Spleen (tissue), 11 donors: Measurements from ENCODE around the gene RBM38. TPM values are rescaled to one million over a fixed set of nuclear protein-coding genes. Genes with fewer than 3 reads are reported as not detected.
A peak's percentile ranks its signal among the peaks of the same experiment; 100 is the strongest.

Experiments
- DNase-seq: peaks from one replicate; pipeline ENCODE4 v3.0.0-alpha.2; 2020
- H3K27ac ChIP-seq, 8 donors: fragments of 200-600 bp; sonication (generic) in 7 of 8; 1 replicate in 4 of 8; 2 replicates in 4 of 8; pipeline versions ENCODE4 v1.5.0 to v1.8.0; 2016 to 2021; ENCODE audit warnings: inconsistent platforms in 4 of 8, mild to moderate bottlenecking in 4 of 8, moderate library complexity in 1 of 8
- H3K27me3 ChIP-seq, 7 donors: fragments of 200-600 bp; sonication (generic) in 6 of 7; replicated peaks in 1 of 7; 1 replicate in 4 of 7; 2 replicates in 3 of 7; pipeline versions ENCODE4 v1.5.0 to v1.8.0; 2016 to 2021; ENCODE audit warnings: inconsistent platforms in 3 of 7, mild to moderate bottlenecking in 1 of 7
- H3K36me3 ChIP-seq, 6 donors: fragments of 200-600 bp; sonication (generic) in 5 of 6; 1 replicate in 4 of 6; 2 replicates in 2 of 6; pipeline versions ENCODE4 v1.5.0 to v1.8.0; 2016 to 2021; ENCODE audit warnings: inconsistent platforms in 2 of 6
- H3K4me1 ChIP-seq, 6 donors: fragments of 200-600 bp; sonication (generic) in 5 of 6; 1 replicate in 3 of 6; 2 replicates in 3 of 6; pipeline versions ENCODE4 v1.5.0 to v1.8.0; 2016 to 2021; ENCODE audit warnings: inconsistent platforms in 3 of 6
- H3K4me3 ChIP-seq, 8 donors: fragments of 200-600 bp; sonication (generic) in 7 of 8; 1 replicate in 4 of 8; 2 replicates in 4 of 8; pipeline versions ENCODE4 v1.5.0 to v1.8.0; 2016 to 2021; ENCODE audit warnings: inconsistent platforms in 4 of 8, mild to moderate bottlenecking in 4 of 8, moderate library complexity in 2 of 8
- H3K9me3 ChIP-seq, 8 donors: fragments of 200-600 bp; sonication (generic) in 7 of 8; 1 replicate in 4 of 8; 2 replicates in 4 of 8; pipeline versions ENCODE4 v1.5.0 to v1.8.0; 2016 to 2021; ENCODE audit warnings: inconsistent platforms in 4 of 8
- CTCF ChIP-seq, 11 experiments: fragments of 200-600 bp in 7 of 11; fragments of 450-650 bp in 4 of 11; sonication (generic) in 4 of 11; IDR thresholded peaks in 8 of 11; conservative IDR thresholded peaks in 3 of 11; 1 replicate in 7 of 11; 2 replicates in 4 of 11; pipeline versions ENCODE4 v1.4.0 to v1.8.0; 2016 to 2021; ENCODE audit warnings: antibody characterized with exemption in 11 of 11, inconsistent platforms in 4 of 11, mild to moderate bottlenecking in 1 of 11
- POLR2A ChIP-seq, 3 donors: fragments of 450-650 bp; IDR thresholded peaks; one replicate each; pipeline ENCODE4 v1.5.1; 2017; ENCODE audit warnings: antibody characterized with exemption in 3 of 3, mild to moderate bottlenecking in 1 of 3
- POLR2AphosphoS5 ChIP-seq, 3 donors: sonication (generic); formaldehyde crosslinking; IDR thresholded peaks; one replicate each; pipeline ENCODE4 v1.5.1; 2017; ENCODE audit warnings: antibody characterized with exemption in 3 of 3
- WGBS, 5 donors: extraction: QIAGEN DNeasy Blood & Tissue Kit in 3 of 5; methylation state at CpG; one replicate each; pipeline versions ENCODE4 v1.1.5 to v1.1.7; 2013 to 2018; 5-methylcytosine and 5-hydroxymethylcytosine counted together
- intact Hi-C: fragments of 100-400 bp; cut with DNase I; formaldehyde crosslinking; loops from one replicate; pipeline ENCODE4 v1.15.0; 2023; ENCODE audit warnings: low total_unique reads
- polyA plus RNA-seq, 3 donors: library from polyadenylated mRNA; stranded (reverse); fragments of 200-250 nt; gene quantifications; one replicate each; pipeline ENCODE4 v1.2.1, GENCODE V29; 2013
- total RNA-seq, 7 donors: library from RNA; depleted of rRNA in 3 of 7; stranded (reverse); fragments of >200 nt in 3 of 7; fragmentation: NEBNext Ultra II Directional in 4 of 7; extraction: Animal tissue kit (Norgen Biotek cat#: 25700) in 4 of 7; gene quantifications; one replicate each; pipeline versions ENCODE4 v1.1.0 to v1.2.1, GENCODE V29; 2016 to 2021
- donor health status: healthy with polysubstance abuse.
- donor health status: DM: no; HTN: no; CAD: no; lungs with moderate emphysema.
- donor health status: DM: no; HTN: no; CAD: no.
- donor health status: Bipolar disorder and iron deficiency.
- donor health status: healthy.
- donor health status: DM: no; HTN: no; CAD: no.
- donor health status: DM: yes; HTN: yes; CAD: no.

RBM38 gene
- total and polyA plus RNA-seq, 10 donors: 48.6 to 120 (median 65.8) TPM

- intact Hi-C loops: loop anchor here (2.0 kb wide), 1 partner anchor 113 kb away; no protein-coding TSS in a partner anchor
- 48 to 57% (median 53%) methylated on average over 20 of the region's 20 CpGs for WGBS, 5 donors
- Histone ChIP-seq H3K4me1 (peaks cover 4 to 56% (median 30%) of the 10 kb centered on the region in 6 donors), H3K27ac (peak overlapping the region in 1 of 8 donors; percentile 14), H3K9me3 (no peaks in the 10 kb centered on the region), H3K27me3 (no peaks in the 10 kb centered on the region), H3K4me3 (no peak overlapping the region), H3K36me3 (peaks cover 0 to 44% (median 33%) of the 10 kb centered on the region in 6 donors)
- DNase-seq: peak; percentile 94
- TF ChIP-seq POLR2AphosphoS5 (IDR thresholded peaks at IDR 0.05) (peak in 1 of 3 donors; percentile 52), CTCF (IDR thresholded peaks at IDR 0.05 in 8 of 11, conservative IDR thresholded peaks at IDR 0.05 in 3 of 11) (peak; percentile 93 to 98 (median 95)), POLR2A (IDR thresholded peaks at IDR 0.05) (no peak)
Measured at GRCh38 chr20:57381596-57382503, 9.3 kb upstream of the RBM38 start.

GRCh38 chr20:57382516-57382915 is 8.7 kb upstream of the RBM38 start:
- WGBS, 5 donors: 78 to 86% (median 80%) methylated on average over 5 of the region's 5 CpGs
- no peaks in the 10 kb centered on the region for H3K9me3 ChIP-seq
- H3K27ac ChIP-seq: peak overlapping the region in 1 of 8 donors; percentile 14
- no peaks in the 10 kb centered on the region for H3K27me3 ChIP-seq
- H3K36me3 ChIP-seq: peaks cover 0 to 44% (median 31%) of the 10 kb centered on the region in 6 donors
- TF ChIP-seq POLR2A (IDR thresholded peaks at IDR 0.05): no peak
- TF ChIP-seq POLR2AphosphoS5 (IDR thresholded peaks at IDR 0.05): no peak
- TF ChIP-seq CTCF (IDR thresholded peaks at IDR 0.05 in 8 of 11, conservative IDR thresholded peaks at IDR 0.05 in 3 of 11): no peak
- H3K4me3 ChIP-seq: no peak overlapping the region
- H3K4me1 ChIP-seq: peaks cover 4 to 52% (median 30%) of the 10 kb centered on the region in 6 donors
- DNase-seq: no peak
- intact Hi-C loops: loop anchor here (2.0 kb wide), 1 partner anchor 112 kb away; no protein-coding TSS in a partner anchor

- peaks cover 4 to 61% (median 32%) of the 10 kb centered on the region in 6 donors for H3K4me1 ChIP-seq
- WGBS, 5 donors: 85 to 88% (median 87%) methylated on average over 19 to 20 of the region's 20 CpGs
- intact Hi-C loops: loop anchor here (2.0 kb wide), 1 partner anchor 111 kb away; no protein-coding TSS in a partner anchor
- DNase-seq: peak; percentile 46
- H3K36me3 ChIP-seq: peaks cover 0 to 44% (median 20%) of the 10 kb centered on the region in 6 donors
- no peak for TF ChIP-seq POLR2A (IDR thresholded peaks at IDR 0.05)
- no peak for TF ChIP-seq CTCF (IDR thresholded peaks at IDR 0.05 in 8 of 11, conservative IDR thresholded peaks at IDR 0.05 in 3 of 11)
- TF ChIP-seq POLR2AphosphoS5 (IDR thresholded peaks at IDR 0.05): no peak
- H3K9me3 ChIP-seq: no peaks in the 10 kb centered on the region
- no peaks in the 10 kb centered on the region for H3K27me3 ChIP-seq
- H3K27ac ChIP-seq: peak overlapping the region in 4 of 8 donors; percentile 41 to 77 (median 46)
- no peak overlapping the region for H3K4me3 ChIP-seq
Measured at GRCh38 chr20:57383447-57384347, 7.5 kb upstream of the RBM38 start.
